MM.1S (cell line): ENCODE results near the gene GNPTAB.

ENCODE experiments used
- DNase-seq: peaks from one replicate; pipeline ENCODE4 v3.0.0-alpha.2; 2015
- H2AFZ ChIP-seq: fragments of 300-600 bp; sonication (generic); 2 replicates; pipeline ENCODE4 v1.6.0; 2016; ENCODE audit warnings: antibody characterized with exemption, low read length
- H3F3A ChIP-seq: fragments of 300-600 bp; sonication (generic); 2 replicates; pipeline ENCODE4 v1.6.1; 2016; ENCODE audit warnings: mild to moderate bottlenecking, antibody characterized with exemption, low read length, moderate library complexity, mixed read lengths; ENCODE audit not compliant: insufficient read depth
- H3K27ac ChIP-seq: fragments of 300-600 bp; sonication (generic); 2 replicates; pipeline ENCODE4 v1.5.1; 2016; ENCODE audit warnings: mild to moderate bottlenecking, low read length
- H3K27me3 ChIP-seq: fragments of 300-600 bp; sonication (generic); replicated peaks from 2 replicates; pipeline ENCODE4 v1.6.0; 2016; ENCODE audit warnings: low read length; ENCODE audit not compliant: insufficient read depth
- H3K36me3 ChIP-seq: fragments of 300-600 bp; sonication (generic); replicated peaks from 2 replicates; pipeline ENCODE4 v1.6.1; 2016; ENCODE audit warnings: mild to moderate bottlenecking, low read length, mixed read lengths; ENCODE audit not compliant: insufficient read depth
- H3K4me1 ChIP-seq: fragments of 300-600 bp; sonication (generic); 2 replicates; pipeline ENCODE4 v1.6.1; 2016; ENCODE audit warnings: low read length, mixed read lengths
- H3K4me2 ChIP-seq: fragments of 300-600 bp; sonication (generic); 2 replicates; pipeline ENCODE4 v1.6.0; 2016; ENCODE audit warnings: low read depth, low read length
- H3K4me3 ChIP-seq: fragments of 300-600 bp; sonication (generic); 2 replicates; pipeline ENCODE4 v1.5.1; 2016; ENCODE audit warnings: low read length, mixed read lengths
- H3K79me2 ChIP-seq: fragments of 300-600 bp; sonication (generic); 2 replicates; pipeline ENCODE4 v1.6.1; 2016; ENCODE audit warnings: mixed run types, low read length, mixed read lengths
- H3K9ac ChIP-seq: fragments of 300-600 bp; sonication (generic); 2 replicates; pipeline ENCODE4 v1.6.1; 2016; ENCODE audit warnings: low read length, mixed read lengths
- H3K9me2 ChIP-seq: fragments of 300-600 bp; sonication (generic); replicated peaks from 2 replicates; pipeline ENCODE4 v1.6.1; 2016; ENCODE audit warnings: mild to moderate bottlenecking, low read length, mixed read lengths; ENCODE audit not compliant: insufficient read depth
- H3K9me3 ChIP-seq: fragments of 300-600 bp; sonication (generic); replicated peaks from 2 replicates; pipeline ENCODE4 v1.6.1; 2016; ENCODE audit warnings: mild to moderate bottlenecking, low read length, mixed read lengths; ENCODE audit not compliant: insufficient read depth
- H4K20me1 ChIP-seq: fragments of 300-600 bp; sonication (generic); 2 replicates; pipeline ENCODE4 v1.6.1; 2016; ENCODE audit warnings: mild to moderate bottlenecking, low read length, moderate library complexity, mixed read lengths; ENCODE audit not compliant: insufficient read depth
- CTCF ChIP-seq: fragments of 300-600 bp; sonication (generic); IDR thresholded peaks from 2 replicates; pipeline ENCODE4 v1.5.1; 2016; ENCODE audit warnings: antibody characterized with exemption, low read length, mixed read lengths
- EZH2 ChIP-seq: fragments of 300-600 bp; sonication (generic); optimal IDR thresholded peaks from 2 replicates; pipeline ENCODE3; 2017; ENCODE audit warnings: low read depth, mild to moderate bottlenecking, antibody characterized with exemption, low read length, mixed read lengths
- EZH2phosphoT487 ChIP-seq: fragments of 300-600 bp; sonication (generic); IDR thresholded peaks from 2 replicates; pipeline ENCODE4 v1.6.1; 2018; ENCODE audit warnings: antibody characterized with exemption, low read length

The GNPTAB gene

GRCh38 chr12:101783150-101783549 is 47.6 kb downstream of the GNPTAB start:
- Histone ChIP-seq H3K4me3 (no peak overlapping the region), H3K4me2 (no peak overlapping the region), H3F3A (0 out of 2 replicates have a peak, but pooled peaks cover under 1% of the 10 kb centered on the region), H3K36me3 (no peaks in the 10 kb centered on the region; the same call in 1 of the 2 replicates), H3K79me2 (0 out of 2 replicates have a peak, but pooled peaks cover 3% of the 10 kb centered on the region), H3K9ac (no peak overlapping the region), H3K4me1 (peaks cover 13% of the 10 kb centered on the region), H3K27me3 (no peaks in the 10 kb centered on the region), H3K9me2 (no peaks in the 10 kb centered on the region), H3K9me3 (no peaks in the 10 kb centered on the region), H4K20me1 (no peaks in the 10 kb centered on the region), H2AFZ (no peak overlapping the region), H3K27ac (no peak overlapping the region)
- TF ChIP-seq CTCF (no peak), EZH2 (no peak), EZH2phosphoT487 (no peak)
- no peak for DNase-seq

GRCh38 chr12:101782273-101782731 is 48.5 kb downstream of the GNPTAB start:
- no peaks in the 10 kb centered on the region for H4K20me1 ChIP-seq
- H3F3A ChIP-seq = peaks cover 9% of the 10 kb centered on the region; the same call in 1 of the 2 replicates
- TF ChIP-seq EZH2 (no peak), CTCF (no peak), EZH2phosphoT487 (no peak)
- no peaks in the 10 kb centered on the region for H3K9me3 ChIP-seq
- H3K9me2 ChIP-seq = no peaks in the 10 kb centered on the region
- no peak overlapping the region for H3K4me3 ChIP-seq
- H3K4me2 ChIP-seq = no peak overlapping the region
- H3K4me1 ChIP-seq = peaks cover 21% of the 10 kb centered on the region
- no peak overlapping the region for H3K9ac ChIP-seq
- 0 out of 2 replicates have a peak, but pooled peaks cover 3% of the 10 kb centered on the region for H3K79me2 ChIP-seq
- no peaks in the 10 kb centered on the region; the same call in 1 of the 2 replicates for H3K36me3 ChIP-seq
- no peak overlapping the region for H2AFZ ChIP-seq
- no peak overlapping the region for H3K27ac ChIP-seq
- H3K27me3 ChIP-seq = no peaks in the 10 kb centered on the region
- no peak for DNase-seq

- Histone ChIP-seq H3K79me2 (0 out of 2 replicates have a peak, but pooled peaks cover 3% of the 10 kb centered on the region), H3K36me3 (no peaks in the 10 kb centered on the region; the same call in 1 of the 2 replicates), H3K9me3 (no peaks in the 10 kb centered on the region), H4K20me1 (no peaks in the 10 kb centered on the region), H3K4me3 (no peak overlapping the region), H3K4me1 (peaks cover 22% of the 10 kb centered on the region), H3K4me2 (no peak overlapping the region), H3K9ac (no peak overlapping the region), H3F3A (peaks cover 9% of the 10 kb centered on the region; the same call in 1 of the 2 replicates), H3K27me3 (no peaks in the 10 kb centered on the region), H2AFZ (no peak overlapping the region), H3K27ac (no peak overlapping the region), H3K9me2 (no peaks in the 10 kb centered on the region)
- TF ChIP-seq CTCF = no peak
- TF ChIP-seq EZH2 = no peak
- no peak for TF ChIP-seq EZH2phosphoT487
- DNase-seq = no peak
Observed at GRCh38 chr12:101781834-101782233, 48.9 kb downstream of the GNPTAB start.
